AG09309 (cell line): Measurements from ENCODE around the gene GLB1L3.

Source experiments
- DNase-seq: peaks from one replicate; pipeline ENCODE4 v3.0.0-alpha.2; 2010; ENCODE audit warnings: low read depth
- H3K4me3 ChIP-seq: 2 replicates; pipeline ENCODE4 v1.5.1; 2011; ENCODE audit warnings: mild to moderate bottlenecking, low read depth, low read length, moderate library complexity; ENCODE audit not compliant: control insufficient read depth
- CTCF ChIP-seq: IDR thresholded peaks from 2 replicates; pipeline ENCODE4 v1.5.1; 2011; ENCODE audit warnings: mild to moderate bottlenecking, low read depth, low read length, inconsistent platforms; ENCODE audit not compliant: insufficient read depth, control insufficient read depth; ENCODE audit errors: missing control alignments

Gene GLB1L3, protein sequence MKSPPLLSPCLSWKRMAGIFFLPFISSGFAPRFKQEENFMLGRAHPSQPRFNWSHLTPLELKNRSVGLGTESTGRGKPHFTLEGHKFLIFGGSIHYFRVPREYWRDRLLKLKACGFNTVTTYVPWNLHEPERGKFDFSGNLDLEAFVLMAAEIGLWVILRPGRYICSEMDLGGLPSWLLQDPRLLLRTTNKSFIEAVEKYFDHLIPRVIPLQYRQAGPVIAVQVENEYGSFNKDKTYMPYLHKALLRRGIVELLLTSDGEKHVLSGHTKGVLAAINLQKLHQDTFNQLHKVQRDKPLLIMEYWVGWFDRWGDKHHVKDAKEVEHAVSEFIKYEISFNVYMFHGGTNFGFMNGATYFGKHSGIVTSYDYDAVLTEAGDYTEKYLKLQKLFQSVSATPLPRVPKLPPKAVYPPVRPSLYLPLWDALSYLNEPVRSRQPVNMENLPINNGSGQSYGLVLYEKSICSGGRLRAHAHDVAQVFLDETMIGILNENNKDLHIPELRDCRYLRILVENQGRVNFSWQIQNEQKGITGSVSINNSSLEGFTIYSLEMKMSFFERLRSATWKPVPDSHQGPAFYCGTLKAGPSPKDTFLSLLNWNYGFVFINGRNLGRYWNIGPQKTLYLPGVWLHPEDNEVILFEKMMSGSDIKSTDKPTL

GRCh38 chr11:134275534-134276395 is at the start of gene GLB1L3:
Gene GLB1L3 (plus strand): TSS chr11:134276379. CDS start chr11:134276741, 362 bp downstream.
- DNase-seq, result no peak
- peak within 1 kb of the TSS; percentile 22 for H3K4me3 ChIP-seq

GRCh38 chr11:134226806-134227325 is 49.3 kb upstream of the GLB1L3 start:
- no peak for TF ChIP-seq CTCF
- no peak for DNase-seq
- H3K4me3 ChIP-seq, result no peak overlapping the region

More at GRCh38 chr11:134275534-134276395, at the start of gene GLB1L3:
- peak; percentile 50 for TF ChIP-seq CTCF

- TF ChIP-seq CTCF, result no peak
- DNase-seq, result peak; percentile 58
- no peak overlapping the region for H3K4me3 ChIP-seq
Observed at GRCh38 chr11:134228625-134229024, 47.6 kb upstream of the GLB1L3 start.

DNA sequence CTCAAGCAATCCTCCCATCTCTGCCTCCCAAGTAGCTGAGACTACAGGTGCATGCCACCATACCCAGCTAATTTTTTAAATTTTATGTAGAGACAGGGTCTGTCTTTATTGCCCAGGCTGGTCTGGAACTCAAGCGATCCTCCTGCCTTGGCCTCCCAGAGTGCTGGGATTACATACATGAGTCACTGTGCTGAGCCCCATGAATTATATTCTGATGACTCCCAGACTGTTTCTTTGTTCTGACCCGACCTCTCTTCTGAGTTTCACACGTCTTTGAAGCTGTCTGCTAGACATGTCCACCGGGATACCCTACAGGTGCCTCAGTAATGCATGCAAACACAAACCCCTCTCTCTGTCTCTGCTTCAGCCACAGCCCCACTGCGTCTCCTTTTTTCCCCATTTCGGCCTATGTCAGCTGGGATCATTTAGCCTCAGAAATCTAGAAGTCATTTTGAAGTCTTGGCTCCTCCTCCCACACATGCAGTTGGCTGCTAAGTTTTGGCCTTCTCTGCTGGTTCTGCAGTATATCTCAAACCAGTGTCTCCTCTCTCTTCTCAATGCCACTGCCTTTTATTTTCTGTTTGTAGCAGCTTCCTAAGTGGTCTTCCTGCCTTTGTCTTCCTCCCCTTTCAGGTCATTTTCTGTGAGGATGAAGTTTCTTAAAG is 46.9 kb upstream of the GLB1L3 start:
- TF ChIP-seq CTCF, result no peak
- no peak for DNase-seq
- H3K4me3 ChIP-seq, result no peak overlapping the region

- no peak for TF ChIP-seq CTCF
- H3K4me3 ChIP-seq, result no peak overlapping the region
- no peak for DNase-seq
Observed at GRCh38 chr11:134230339-134230738, 45.8 kb upstream of the GLB1L3 start.

DNA sequence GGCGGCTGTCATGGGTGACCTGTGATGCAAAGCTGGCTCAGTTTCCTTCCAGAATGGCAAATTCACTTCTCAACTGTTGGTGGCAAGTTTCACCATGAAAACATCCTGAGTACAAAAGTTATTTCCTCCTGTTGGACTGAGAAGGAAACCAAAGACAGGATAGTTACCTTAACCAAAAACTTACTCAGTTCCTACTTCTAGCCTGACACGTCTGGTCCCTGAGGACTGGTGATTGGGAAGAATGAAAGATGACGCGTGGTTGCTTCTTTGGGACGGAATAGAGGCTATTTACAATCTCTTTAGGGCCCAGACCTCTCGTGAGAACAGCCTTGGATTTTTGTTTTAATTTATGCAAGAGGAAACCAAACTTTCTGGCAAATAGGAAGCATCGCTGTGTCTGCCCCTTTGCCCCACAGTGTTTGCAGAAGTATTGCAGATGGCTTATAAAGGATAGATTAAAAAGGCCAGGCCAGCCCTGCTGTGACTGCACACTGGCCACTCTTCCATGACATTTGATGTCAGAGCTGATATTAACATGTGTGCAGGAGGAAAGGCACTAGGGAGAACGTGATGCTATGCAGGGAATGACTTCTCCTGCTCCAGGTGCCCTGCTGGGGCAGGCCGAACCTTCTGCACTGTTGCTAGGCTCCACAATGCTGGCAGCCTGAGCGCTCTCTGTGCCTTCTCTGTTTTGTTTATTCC is 44.1 kb upstream of the GLB1L3 start:
- no peak overlapping the region for H3K4me3 ChIP-seq
- no peak for DNase-seq
- TF ChIP-seq CTCF, result no peak
